OCI-LY1 (cell line): ENCODE measurements around the gene CCDC102B.

Experiments used
- H2AFZ ChIP-seq: fragments of 200-600 bp; sonication (generic), shearing (Covaris generic); 2 replicates; pipeline ENCODE4 v1.6.0; 2014; ENCODE audit warnings: antibody characterized with exemption, mild to moderate bottlenecking, low read length
- H3F3A ChIP-seq: fragments of 200-600 bp; sonication (generic), shearing (Covaris generic); 2 replicates; pipeline ENCODE4 v1.6.0; 2014; ENCODE audit warnings: mild to moderate bottlenecking, antibody characterized with exemption, low read length, moderate library complexity; ENCODE audit not compliant: insufficient read depth
- H3K27ac ChIP-seq: fragments of 200-600 bp; sonication (generic); 2 replicates; pipeline ENCODE4 v1.5.1; 2014; ENCODE audit warnings: low read length, mixed run types, mild to moderate bottlenecking, low read depth; ENCODE audit not compliant: poor library complexity, severe bottlenecking
- H3K27me3 ChIP-seq: fragments of 200-600 bp; sonication (generic); 2 replicates; pipeline ENCODE4 v1.6.0; 2014; ENCODE audit warnings: antibody characterized with exemption, mild to moderate bottlenecking, low read length, moderate library complexity; ENCODE audit not compliant: insufficient read depth
- H3K36me3 ChIP-seq: fragments of 200-600 bp; sonication (generic); 2 replicates; pipeline ENCODE4 v1.6.1; 2014; ENCODE audit warnings: mild to moderate bottlenecking, antibody characterized with exemption, low read length, moderate library complexity, mixed read lengths; ENCODE audit not compliant: insufficient read depth
- H3K4me1 ChIP-seq: fragments of 200-600 bp; sonication (generic); 2 replicates; pipeline ENCODE4 v1.5.1; 2014; ENCODE audit warnings: mild to moderate bottlenecking, low read length, moderate library complexity; ENCODE audit not compliant: insufficient read depth, severe bottlenecking
- H3K4me2 ChIP-seq: fragments of 200-600 bp; sonication (generic), shearing (Covaris generic); 2 replicates; pipeline ENCODE4 v1.6.1; 2014; ENCODE audit warnings: low read length
- H3K4me3 ChIP-seq: fragments of 200-600 bp; sonication (generic); 2 replicates; pipeline ENCODE4 v1.5.1; 2014; ENCODE audit warnings: low read length, low read depth, mild to moderate bottlenecking, mixed read lengths; ENCODE audit not compliant: poor library complexity, severe bottlenecking
- H3K79me2 ChIP-seq: fragments of 200-600 bp; shearing (Covaris generic); 2 replicates; pipeline ENCODE4 v1.6.1; 2016; ENCODE audit warnings: mixed run types, low read length, mixed read lengths; ENCODE audit not compliant: insufficient read depth
- H3K9ac ChIP-seq: fragments of 200-600 bp; sonication (generic), shearing (Covaris generic); 2 replicates; pipeline ENCODE4 v1.6.1; 2014; ENCODE audit warnings: mild to moderate bottlenecking, low read length, mixed read lengths
- H3K9me2 ChIP-seq: fragments of 200-600 bp; sonication (generic), shearing (Covaris generic); 2 replicates; pipeline ENCODE4 v1.6.1; 2014; ENCODE audit warnings: low read depth, mild to moderate bottlenecking, low read length, mixed read lengths
- H3K9me3 ChIP-seq: fragments of 200-600 bp; shearing (Covaris generic); 2 replicates; pipeline ENCODE4 v1.6.1; 2014; ENCODE audit warnings: low read length, mixed read lengths
- H4K20me1 ChIP-seq: fragments of 200-600 bp; sonication (generic), shearing (Covaris generic); 2 replicates; pipeline ENCODE4 v1.6.0; 2016; ENCODE audit warnings: mild to moderate bottlenecking, low read length; ENCODE audit not compliant: insufficient read depth
- EZH2 ChIP-seq: fragments of 200-600 bp; sonication (generic), shearing (Covaris generic); IDR thresholded peaks from 2 replicates; pipeline ENCODE4 v1.8.0; 2017; ENCODE audit warnings: borderline replicate concordance, mixed run types, mild to moderate bottlenecking, antibody characterized with exemption, low read length, moderate library complexity, mixed read lengths
- TF ChIP-seq, protein P1 (sequence below): fragments of 200-600 bp; sonication (generic), shearing (Covaris generic); IDR thresholded peaks from 2 replicates; pipeline ENCODE4 v1.5.1; 2017; ENCODE audit warnings: mild to moderate bottlenecking, antibody characterized with exemption, low read length, moderate library complexity, mixed read lengths

Gene CCDC102B

DNA sequence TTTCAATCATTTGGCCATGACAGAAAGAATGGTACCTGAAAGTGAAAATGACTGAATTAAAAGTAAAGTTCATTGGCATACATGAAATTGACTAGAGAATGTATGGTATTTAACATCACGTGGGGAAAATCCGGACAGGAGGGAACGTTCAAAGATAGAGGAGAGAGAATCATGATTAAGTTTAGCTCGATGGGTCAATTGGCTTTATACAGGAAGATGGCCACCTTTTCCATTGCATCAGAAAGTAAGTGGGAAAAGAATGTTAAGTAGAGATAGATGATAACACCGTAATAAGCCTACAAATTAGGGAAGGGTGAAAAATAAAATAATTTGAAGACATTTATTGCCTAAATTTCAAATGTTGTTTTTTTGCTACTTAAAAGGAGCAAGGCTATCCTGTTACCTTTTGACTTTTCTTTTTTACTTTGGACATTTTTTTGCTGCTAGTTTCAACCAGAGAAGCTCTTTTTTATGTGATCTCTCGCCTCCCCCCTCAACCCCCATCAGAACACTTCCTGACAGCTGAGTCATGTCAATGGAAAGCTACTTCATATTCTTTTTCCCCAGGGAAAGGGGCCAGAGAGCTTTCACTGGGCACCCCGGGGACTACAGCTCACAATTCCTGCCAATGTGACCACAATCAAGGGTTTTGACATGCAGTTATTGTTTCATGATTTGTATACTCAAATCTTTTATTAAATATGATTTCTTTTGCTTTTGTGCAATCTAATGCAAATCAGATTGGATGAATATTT lies 767 bp upstream of the CCDC102B start:
- Histone ChIP-seq H3K9me3 (no peaks in the 10 kb centered on the region), H3K27ac (no peak overlapping the region), H3K4me3 (no peak overlapping the region), H3K9me2 (no peaks in the 10 kb centered on the region), H3K27me3 (no peaks in the 10 kb centered on the region), H3K9ac (no peak overlapping the region), H2AFZ (no peak overlapping the region), H3K79me2 (no peaks in the 10 kb centered on the region), H4K20me1 (no peaks in the 10 kb centered on the region), H3K4me2 (no peak overlapping the region), H3F3A (no peaks in the 10 kb centered on the region), H3K4me1 (no peaks in the 10 kb centered on the region), H3K36me3 (no peaks in the 10 kb centered on the region)
- TF ChIP-seq, protein P1, sequence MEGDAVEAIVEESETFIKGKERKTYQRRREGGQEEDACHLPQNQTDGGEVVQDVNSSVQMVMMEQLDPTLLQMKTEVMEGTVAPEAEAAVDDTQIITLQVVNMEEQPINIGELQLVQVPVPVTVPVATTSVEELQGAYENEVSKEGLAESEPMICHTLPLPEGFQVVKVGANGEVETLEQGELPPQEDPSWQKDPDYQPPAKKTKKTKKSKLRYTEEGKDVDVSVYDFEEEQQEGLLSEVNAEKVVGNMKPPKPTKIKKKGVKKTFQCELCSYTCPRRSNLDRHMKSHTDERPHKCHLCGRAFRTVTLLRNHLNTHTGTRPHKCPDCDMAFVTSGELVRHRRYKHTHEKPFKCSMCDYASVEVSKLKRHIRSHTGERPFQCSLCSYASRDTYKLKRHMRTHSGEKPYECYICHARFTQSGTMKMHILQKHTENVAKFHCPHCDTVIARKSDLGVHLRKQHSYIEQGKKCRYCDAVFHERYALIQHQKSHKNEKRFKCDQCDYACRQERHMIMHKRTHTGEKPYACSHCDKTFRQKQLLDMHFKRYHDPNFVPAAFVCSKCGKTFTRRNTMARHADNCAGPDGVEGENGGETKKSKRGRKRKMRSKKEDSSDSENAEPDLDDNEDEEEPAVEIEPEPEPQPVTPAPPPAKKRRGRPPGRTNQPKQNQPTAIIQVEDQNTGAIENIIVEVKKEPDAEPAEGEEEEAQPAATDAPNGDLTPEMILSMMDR, result no peak
- no peak for TF ChIP-seq EZH2

GRCh38 chr18:68800075-68800474 lies 2.2 kb downstream of the CCDC102B start:
- no peak overlapping the region for H2AFZ ChIP-seq
- no peak overlapping the region for H3K27ac ChIP-seq
- no peaks in the 10 kb centered on the region for H3K79me2 ChIP-seq
- no peaks in the 10 kb centered on the region for H3K9me3 ChIP-seq
- no peak overlapping the region for H3K4me2 ChIP-seq
- H4K20me1 ChIP-seq, result no peaks in the 10 kb centered on the region
- no peaks in the 10 kb centered on the region for H3F3A ChIP-seq
- H3K9me2 ChIP-seq, result no peaks in the 10 kb centered on the region
- H3K4me3 ChIP-seq, result no peak overlapping the region
- no peaks in the 10 kb centered on the region for H3K4me1 ChIP-seq
- H3K27me3 ChIP-seq, result no peaks in the 10 kb centered on the region
- H3K36me3 ChIP-seq, result no peaks in the 10 kb centered on the region
- TF ChIP-seq EZH2, result no peak
- H3K9ac ChIP-seq, result no peak overlapping the region

GRCh38 chr18:68803356-68803755 lies 5.5 kb downstream of the CCDC102B start:
- Histone ChIP-seq H3K4me1 (no peaks in the 10 kb centered on the region), H3K9me2 (no peaks in the 10 kb centered on the region), H3K79me2 (no peaks in the 10 kb centered on the region), H2AFZ (no peak overlapping the region), H3K36me3 (no peaks in the 10 kb centered on the region), H3K27me3 (no peaks in the 10 kb centered on the region), H3K27ac (no peak overlapping the region), H3K9me3 (no peaks in the 10 kb centered on the region), H3K4me3 (no peak overlapping the region), H3K4me2 (no peak overlapping the region), H4K20me1 (no peaks in the 10 kb centered on the region), H3K9ac (no peak overlapping the region), H3F3A (no peaks in the 10 kb centered on the region)
- no peak for TF ChIP-seq EZH2
- TF ChIP-seq, protein P1, result no peak

DNA sequence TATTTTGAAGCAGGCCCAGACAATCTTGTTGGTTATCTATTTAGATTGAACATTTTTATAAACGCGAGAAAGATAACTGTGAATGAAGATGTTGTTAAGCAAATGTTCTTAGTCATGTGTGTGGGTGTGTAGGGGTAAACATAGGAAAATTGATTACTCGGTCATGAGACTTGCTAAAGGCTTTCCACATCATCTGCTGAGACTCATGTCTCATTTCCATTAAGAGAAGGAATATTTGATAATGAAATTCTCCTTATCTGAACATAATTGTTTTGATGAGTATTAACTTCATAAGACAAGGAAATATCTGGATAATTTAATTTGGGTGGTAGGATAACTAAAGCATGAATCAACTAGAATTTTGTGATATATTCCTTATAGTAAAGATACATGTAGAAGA lies 19.7 kb downstream of the CCDC102B start:
- H4K20me1 ChIP-seq, result no peaks in the 10 kb centered on the region
- no peaks in the 10 kb centered on the region for H3K9me3 ChIP-seq
- H2AFZ ChIP-seq, result no peak overlapping the region
- no peak overlapping the region for H3K4me2 ChIP-seq
- no peaks in the 10 kb centered on the region for H3K4me1 ChIP-seq
- no peak overlapping the region for H3K9ac ChIP-seq
- no peak overlapping the region for H3K4me3 ChIP-seq
- no peaks in the 10 kb centered on the region for H3K79me2 ChIP-seq
- no peaks in the 10 kb centered on the region for H3K36me3 ChIP-seq
- H3K27me3 ChIP-seq, result no peaks in the 10 kb centered on the region
- H3F3A ChIP-seq, result no peaks in the 10 kb centered on the region
- no peak for TF ChIP-seq EZH2
- TF ChIP-seq, protein P1, result no peak
- H3K9me2 ChIP-seq, result no peaks in the 10 kb centered on the region
- no peak overlapping the region for H3K27ac ChIP-seq
